ENCODE measurements around the gene RRAGD.

- TF ChIP-seq SUZ12 (IDR thresholded peaks at IDR 0.05) (no peak), FOXA1 (IDR thresholded peaks at IDR 0.05) (no peak)
These were observed 40.2 kb upstream of the RRAGD start for GRCh38 chr6:89452281-89452680.
